Measurements from ENCODE around the gene CAPN9.

DNA sequence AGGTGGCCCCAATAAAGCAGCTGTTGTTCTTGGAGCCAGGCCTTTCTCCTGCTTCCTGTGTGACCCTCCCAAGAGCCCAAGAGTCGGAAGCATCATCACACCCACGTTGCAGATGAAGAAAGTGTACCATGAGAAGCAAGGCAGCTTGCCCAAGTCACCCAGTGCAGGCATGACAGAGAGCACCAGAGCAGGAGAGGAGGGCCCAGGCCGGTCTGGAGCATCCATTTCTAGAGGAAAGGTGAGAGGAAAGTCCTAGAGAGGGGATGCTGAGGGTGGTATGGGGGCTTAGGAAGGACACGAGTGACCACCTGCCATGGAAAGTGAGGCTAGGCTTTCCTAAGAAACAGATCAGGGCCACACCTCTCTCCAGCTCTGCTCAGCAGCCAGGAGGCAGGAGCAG lies 74.2 kb downstream of the CAPN9 start:
- TF ChIP-seq POLR2A (IDR thresholded peaks at IDR 0.05) (no peak), CTCF (IDR thresholded peaks at IDR 0.05) (no peak), POLR2AphosphoS5 (IDR thresholded peaks at IDR 0.05) (no peak)

Measured in prostate gland (tissue), 2 donors.